ENCODE measurements around the gene VPS4B.

GRCh38 chr18:63363951-63364350, 58.3 kb downstream of the VPS4B start:
- no peak for TF ChIP-seq POLR2A (IDR thresholded peaks at IDR 0.05; ENCODE audit: low read length)
- TF ChIP-seq GATA1 (IDR thresholded peaks at IDR 0.05; ENCODE audit: low read depth, low read length): no peak

Measured in erythroblast (primary cell).